ENCODE data around the gene TXNDC5. TPM values are rescaled to one million over a fixed set of nuclear protein-coding genes. Genes with fewer than 3 reads are reported as not detected.

Gene TXNDC5
- polyA plus RNA-seq, 5 donors, result 106 to 135 (median 115) TPM

DNA sequence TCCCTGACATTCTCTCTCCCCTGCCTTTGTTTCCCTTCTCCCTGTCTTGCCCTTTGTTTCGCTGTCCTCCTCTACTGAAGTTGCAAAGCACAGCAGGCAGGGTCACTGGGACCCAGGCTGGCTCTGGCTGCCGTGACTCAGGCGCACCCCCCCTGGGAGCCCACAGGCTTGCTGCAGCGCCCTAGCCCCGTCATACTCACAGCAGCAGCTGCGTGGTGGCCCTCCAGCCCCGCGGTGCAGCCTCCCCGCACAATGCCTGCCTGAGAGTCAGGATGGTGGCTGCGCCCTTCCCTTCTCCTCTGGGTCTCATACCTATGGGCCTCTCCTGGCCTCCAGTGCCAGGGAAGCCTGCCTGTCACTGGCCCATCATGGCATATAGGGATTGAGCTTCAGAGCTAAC lies 41.7 kb downstream of the TXNDC5 start:
- no peak for DNase-seq

DNA sequence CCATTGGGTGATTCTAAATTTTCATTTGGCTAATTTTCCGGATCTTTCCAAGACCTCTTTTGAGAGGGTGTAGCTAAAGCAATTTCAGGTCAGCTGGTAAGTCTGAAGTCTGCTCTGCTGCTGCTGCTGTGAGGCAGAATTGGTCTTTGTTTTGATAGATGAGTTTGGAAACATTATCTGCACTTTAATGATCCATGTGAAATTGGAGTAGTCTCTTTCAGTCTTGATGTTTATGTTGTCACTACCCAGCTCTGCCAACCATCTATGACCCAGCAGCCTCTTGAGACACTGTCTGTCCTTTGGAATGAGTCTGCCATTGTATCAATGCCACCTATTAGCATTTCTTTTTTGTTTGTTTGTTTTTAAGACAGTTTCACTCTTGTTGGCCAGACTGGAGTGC lies 44.1 kb downstream of the TXNDC5 start:
- no peak for DNase-seq

DNA sequence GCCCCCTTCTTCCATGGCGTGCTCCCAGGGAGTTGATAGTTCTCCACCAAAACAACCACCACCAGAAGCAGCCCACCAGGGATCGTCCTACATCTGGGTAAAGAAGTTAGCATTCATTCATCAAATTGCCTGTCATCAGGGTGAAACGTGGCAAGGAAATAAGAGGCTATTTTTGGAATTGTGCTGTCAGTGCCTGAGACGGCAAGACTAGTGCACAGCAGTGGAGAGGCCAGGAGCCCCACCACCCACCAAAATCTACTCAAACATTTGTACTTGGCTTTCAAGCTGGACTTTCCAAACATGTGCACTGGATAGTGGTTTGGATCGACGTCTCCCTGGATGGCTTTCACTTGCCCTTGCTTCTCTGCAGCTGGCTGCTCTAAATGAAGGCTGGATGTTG lies 44.8 kb downstream of the TXNDC5 start:
- no peak for DNase-seq

DNA sequence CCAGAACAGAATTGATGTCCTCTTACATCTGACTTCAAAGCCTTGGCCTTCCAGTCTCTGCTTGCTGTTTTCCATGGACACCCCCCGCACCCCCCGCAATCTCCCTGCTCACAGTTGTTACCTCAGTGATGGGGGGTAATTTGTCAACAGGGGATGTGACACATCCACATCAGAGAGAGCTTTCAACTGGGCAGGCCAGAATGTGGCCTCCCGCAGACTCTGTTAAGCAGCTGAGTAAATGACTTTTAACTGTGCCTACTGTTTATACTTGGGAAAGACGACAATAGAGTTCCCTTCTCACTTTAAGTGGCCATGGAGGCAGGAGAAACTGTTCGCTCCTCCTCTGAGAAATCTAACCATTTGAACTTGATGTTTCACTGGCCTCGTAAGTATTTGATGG lies 51.0 kb downstream of the TXNDC5 start:
- DNase-seq, result no peak

DNA sequence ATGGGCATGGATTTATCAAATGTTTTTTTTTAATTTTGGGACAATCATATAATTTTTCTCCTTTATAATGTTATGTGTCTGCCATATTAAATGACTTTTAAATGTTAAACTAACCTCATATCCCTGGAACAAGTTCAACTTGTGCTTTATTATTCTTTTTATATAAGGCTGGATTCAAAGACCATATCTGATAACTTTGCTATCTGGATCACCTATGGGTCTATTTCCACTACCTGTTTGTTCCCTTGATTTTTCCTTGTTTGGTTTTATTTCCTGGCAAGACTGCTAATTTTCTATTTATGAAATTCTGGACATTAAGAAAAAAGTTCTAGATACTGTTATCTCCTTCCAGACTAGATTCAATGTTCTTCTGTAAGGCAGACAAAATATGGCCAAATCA lies 58.8 kb downstream of the TXNDC5 start:
- no peak for DNase-seq

DNA sequence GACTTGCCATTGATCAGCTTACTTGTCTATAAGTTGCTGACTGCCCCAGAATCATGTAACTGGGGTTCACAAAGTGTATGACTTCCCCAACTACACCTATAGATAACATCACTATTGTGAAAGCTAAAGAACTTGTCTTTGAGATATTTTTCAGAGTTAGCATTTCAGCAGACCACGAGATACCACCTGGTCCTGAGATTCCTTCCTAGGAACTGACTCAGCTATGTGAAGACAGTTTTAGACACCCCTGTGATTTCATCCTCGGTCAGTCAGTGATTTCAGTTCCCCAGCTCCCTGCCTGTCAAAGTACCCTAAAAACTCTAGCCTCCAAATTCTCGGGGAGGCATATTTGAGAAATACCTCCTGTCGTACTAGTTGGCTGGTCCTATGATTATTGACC lies 62.4 kb downstream of the TXNDC5 start:
- no peak for DNase-seq

DNA sequence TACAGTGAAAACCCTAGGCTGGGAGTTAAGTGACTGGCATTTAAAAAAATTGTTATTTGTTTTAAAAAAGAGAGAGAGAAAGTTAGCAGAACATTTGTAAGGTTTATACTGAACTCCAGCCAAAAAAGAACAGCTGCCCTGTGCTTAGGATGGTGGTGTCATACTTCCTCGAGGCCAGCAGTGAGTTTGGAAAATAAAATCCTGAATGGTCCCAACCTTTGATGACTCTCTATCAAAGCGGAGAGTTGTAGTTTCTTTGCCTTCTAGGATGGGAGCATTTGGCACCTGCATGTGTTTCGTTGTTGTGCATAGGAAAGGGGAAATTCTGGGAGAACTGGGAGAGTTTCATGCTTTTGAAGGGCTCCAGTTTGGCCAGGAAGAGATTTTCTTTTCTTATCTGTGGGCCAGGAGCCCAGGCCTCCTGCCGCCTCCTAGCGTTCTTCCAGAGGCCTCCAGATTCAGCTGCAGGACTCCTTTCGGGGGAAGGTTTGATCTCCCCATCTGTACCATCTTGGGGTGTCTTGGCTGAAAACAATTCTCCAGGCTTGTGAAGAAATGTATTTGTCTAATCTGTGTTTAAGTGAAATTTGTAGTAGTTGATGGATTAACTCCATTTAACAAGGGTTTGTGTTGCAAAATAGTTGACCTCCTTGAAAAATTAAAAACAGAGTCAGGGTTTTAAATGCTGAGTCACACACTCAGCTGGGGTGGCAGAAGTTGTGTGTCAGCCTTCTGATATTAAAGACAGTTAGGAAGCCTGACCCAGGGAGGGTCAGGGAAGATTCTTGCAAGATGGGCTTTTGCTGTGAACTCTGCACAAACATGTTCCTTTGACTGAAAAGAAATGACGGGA lies 63.4 kb downstream of the TXNDC5 start:
- DNase-seq, result peak in 1 of 2 donors; percentile 15

DNA sequence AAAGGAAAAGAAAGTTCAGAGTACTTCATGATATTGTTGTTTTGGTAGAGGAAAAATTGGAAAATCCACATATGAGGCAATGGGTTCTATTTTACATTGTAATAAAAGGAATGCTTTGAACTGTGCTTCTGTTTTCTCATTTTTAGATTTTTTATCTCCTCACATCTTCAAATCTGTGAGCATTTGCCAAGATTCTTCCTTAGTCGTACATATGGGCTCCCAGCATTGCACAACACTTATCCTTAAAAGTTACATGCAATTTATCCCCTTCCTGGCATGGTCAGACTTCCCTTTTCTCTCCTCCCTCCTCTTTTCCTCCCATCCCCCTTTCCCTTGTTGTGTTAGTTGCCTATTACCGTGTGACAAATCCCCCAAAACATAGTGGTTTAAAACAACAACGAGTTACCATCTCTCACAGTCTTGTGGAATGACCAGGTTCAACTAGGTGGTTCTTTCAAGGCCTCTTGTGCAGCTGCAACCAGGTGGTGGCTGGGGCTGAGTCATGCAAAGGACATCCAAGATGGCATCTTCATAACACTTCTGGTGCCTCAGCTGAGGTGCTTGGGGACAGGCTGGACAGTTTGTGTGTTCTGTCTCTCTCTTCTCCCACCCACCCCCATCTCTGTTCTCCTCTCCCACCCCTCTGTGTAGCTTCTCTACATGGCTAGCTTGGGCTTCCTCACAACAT lies 68.7 kb downstream of the TXNDC5 start:
- DNase-seq, result peak; percentile 37 to 42

DNA sequence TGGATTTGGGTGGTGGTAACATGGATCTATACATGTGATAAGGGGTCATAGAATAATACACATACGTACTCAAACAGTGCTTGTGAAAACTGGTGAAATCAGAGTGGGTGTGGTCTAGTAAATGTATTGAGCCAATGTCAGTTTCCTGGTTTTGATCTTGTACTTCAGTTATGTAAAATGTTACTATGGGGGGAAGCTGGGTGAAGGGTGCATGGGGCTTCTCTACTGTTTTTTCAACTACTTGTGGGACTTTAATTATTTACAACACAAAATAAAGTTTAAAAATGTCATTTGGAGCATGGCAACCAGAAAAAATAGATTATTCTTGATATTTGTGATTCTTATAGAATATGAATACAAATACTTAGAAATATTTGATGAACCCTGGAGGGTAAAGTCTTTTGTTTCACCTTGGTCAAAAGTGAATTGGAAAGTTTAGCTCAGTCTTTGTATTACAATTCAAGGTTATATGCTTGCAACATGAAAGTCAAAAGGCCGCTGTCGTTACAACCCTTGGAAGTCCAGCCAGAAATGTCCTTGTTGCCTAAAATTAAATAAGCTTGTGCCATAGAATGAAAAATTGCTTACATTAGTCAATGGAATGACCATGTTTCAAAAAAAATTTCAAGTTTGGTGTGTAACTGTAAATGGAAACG lies 74.1 kb downstream of the TXNDC5 start:
- DNase-seq, result no peak

DNA sequence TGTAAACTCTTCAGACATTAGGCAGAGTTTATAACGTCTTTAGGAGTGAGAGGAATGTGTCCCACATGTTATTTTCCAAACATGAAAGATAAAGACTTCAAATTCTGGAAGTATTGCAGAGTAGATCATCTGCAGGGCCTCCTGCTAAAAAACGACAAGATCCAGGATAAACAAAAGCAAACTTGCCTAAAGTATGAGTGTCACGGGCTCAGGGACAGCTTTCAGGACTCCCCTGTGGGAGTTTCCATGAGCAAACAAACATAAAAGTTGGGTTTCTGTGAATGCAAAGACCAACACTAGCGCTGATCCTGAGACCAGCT lies 76.9 kb downstream of the TXNDC5 start:
- DNase-seq, result peak; percentile 58 to 65

DNA sequence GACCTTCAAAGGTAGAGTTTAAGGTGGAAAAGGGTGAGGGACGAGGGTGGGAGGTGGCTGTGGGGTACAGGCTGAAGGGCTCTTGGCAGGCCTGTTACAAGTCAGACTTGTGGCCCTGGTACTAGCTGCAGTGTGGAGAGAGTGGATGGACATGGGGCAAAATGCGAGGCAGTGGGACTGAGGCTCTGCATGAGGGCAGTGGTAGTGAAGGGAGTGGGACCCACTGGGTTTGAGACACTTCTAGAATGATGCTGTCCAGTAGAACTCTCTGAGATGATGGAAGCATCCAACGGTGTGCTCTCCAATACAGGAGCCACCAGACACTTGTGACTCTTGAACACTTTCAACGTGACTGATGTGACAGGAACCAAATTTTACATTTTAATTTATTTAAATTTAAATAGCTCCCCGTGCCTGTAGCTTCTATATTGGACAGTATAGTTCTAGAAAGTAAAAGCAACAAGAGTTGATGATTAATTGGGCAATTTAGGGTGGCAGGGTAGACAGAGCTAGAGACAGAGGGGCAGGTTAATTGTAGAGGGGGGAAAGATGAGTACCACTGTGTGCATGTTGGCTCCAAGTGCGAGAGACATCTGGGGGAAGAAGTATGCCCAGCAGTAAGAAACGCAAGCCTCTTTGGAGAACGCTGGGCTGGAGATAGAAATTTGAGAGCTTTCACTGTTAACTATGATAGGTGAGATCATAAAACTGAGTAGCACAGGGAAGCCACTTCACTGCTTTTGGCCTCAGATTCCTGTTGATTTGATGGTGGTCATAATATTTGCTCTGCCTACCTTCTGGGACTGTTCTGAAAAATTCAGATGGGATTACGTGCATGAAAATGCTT lies 77.5 kb downstream of the TXNDC5 start:
- DNase-seq, result no peak

Other genes with a start within 250 kb of the TXNDC5 start
- 1 to 10 TPM; 2.3 to 5.6 (median 3.8) TPM for gene BMP6, start 184.7 kb downstream of the TXNDC5 start, polyA plus RNA-seq (ENCODE audit: insufficient read depth in 1 of 5, insufficient read length in 5 of 5, low replicate concordance in 1 of 5)
- 10 to 100 TPM; 14.4 to 24.0 (median 21.2) TPM for gene BLOC1S5, start 153.6 kb upstream of the TXNDC5 start, polyA plus RNA-seq (ENCODE audit: insufficient read depth in 1 of 5, insufficient read length in 5 of 5, low replicate concordance in 1 of 5)
- gene EEF1E1, start 191.8 kb upstream of the TXNDC5 start, polyA plus RNA-seq (ENCODE audit: insufficient read depth in 1 of 5, insufficient read length in 5 of 5, low replicate concordance in 1 of 5), result 10 to 100 TPM; 28.1 to 39.2 (median 32.4) TPM

Measured in right lung (tissue), 5 donors.